HepG2 (cell line): ENCODE results near the gene CAMSAP2. TPM values are rescaled to one million over a fixed set of nuclear protein-coding genes. Genes with fewer than 3 reads are reported as not detected.

Experiments used
- AGO2 ChIP-seq: fragments of 200-400 bp; formaldehyde crosslinking; optimal IDR thresholded peaks from 2 replicates; pipeline ENCODE3; 2017; ENCODE audit warnings: mild to moderate bottlenecking, low read depth, low read length, moderate library complexity
- BCL6 ChIP-seq: IDR thresholded peaks from 2 replicates; pipeline ENCODE4 v1.6.1; 2016; ENCODE audit warnings: missing genetic modification reagents, missing compliant biosample characterization
- FOXK2 ChIP-seq: fragments of 450-650 bp; IDR thresholded peaks from 2 replicates; pipeline ENCODE4 v1.6.1; 2016
- NFYC ChIP-seq: IDR thresholded peaks from 2 replicates; pipeline ENCODE4 v1.6.1; 2016; ENCODE audit warnings: missing genetic modification reagents, missing compliant biosample characterization
- TRIM24 ChIP-seq: sonication (generic); formaldehyde crosslinking; IDR thresholded peaks from 2 replicates; pipeline ENCODE4 v1.8.0; 2022; ENCODE audit warnings: mild to moderate bottlenecking, missing genetic modification reagents
- ZNF292 ChIP-seq: sonication (generic); formaldehyde crosslinking; IDR thresholded peaks from 2 replicates; pipeline ENCODE4 v1.8.1; 2022; ENCODE audit warnings: mild to moderate bottlenecking, low read depth, missing genetic modification reagents, borderline replicate concordance
- ZNF431 ChIP-seq: sonication (generic); formaldehyde crosslinking; IDR thresholded peaks from 2 replicates; pipeline ENCODE4 v1.9.0; 2022; ENCODE audit warnings: missing genetic modification reagents, low read depth, mild to moderate bottlenecking, borderline replicate concordance
- ZNF616 ChIP-seq: sonication (generic); formaldehyde crosslinking; IDR thresholded peaks from 2 replicates; pipeline ENCODE4 v1.5.0; 2020; ENCODE audit warnings: low read depth, mild to moderate bottlenecking, missing genetic modification reagents
- polyA plus RNA-seq, 8 experiments: library from polyadenylated mRNA; depleted of rRNA in 3 of 8; stranded (reverse) in 7 of 8; unstranded in 1 of 8; fragments of >200 nt; fragmentation: Illumina TruSeq in 4 of 8; extraction: Trizol in 4 of 8; gene quantifications; 2 replicates each; pipeline versions ENCODE4 v1.2.1 to v1.2.3, GENCODE V29; 2011 to 2016; ENCODE audit warnings: low read depth in 4 of 8, missing spikeins in 1 of 8, mixed read lengths in 1 of 8; ENCODE audit not compliant: insufficient read depth in 1 of 8
- total RNA-seq, 5 experiments: library from RNA; depleted of rRNA; stranded (reverse); fragments of >200 nt; fragmentation: Illumina TruSeq; extraction: Trizol; gene quantifications; 2 replicates each; pipeline ENCODE4 v1.2.3, GENCODE V29; 2016; ENCODE audit warnings: low read depth in 1 of 5
- TF ChIP-seq, protein P1 (sequence below): sonication (generic); formaldehyde crosslinking; IDR thresholded peaks from 2 replicates; pipeline ENCODE4 v1.5.0; 2020; ENCODE audit warnings: mild to moderate bottlenecking, missing genetic modification reagents
- TF ChIP-seq, protein P2 (sequence below): sonication (generic); formaldehyde crosslinking; IDR thresholded peaks from 2 replicates; pipeline ENCODE4 v1.4.0; 2020; ENCODE audit warnings: low read depth, mild to moderate bottlenecking, missing genetic modification reagents
- TF ChIP-seq, protein P3 (sequence below): sonication (generic); formaldehyde crosslinking; conservative IDR thresholded peaks from 2 replicates; pipeline ENCODE4 v1.8.0; 2022; ENCODE audit warnings: low read depth, missing genetic modification reagents
- TF ChIP-seq, protein P4 (sequence below): sonication (generic); formaldehyde crosslinking; IDR thresholded peaks from 2 replicates; pipeline ENCODE4 v1.4.0; 2020; ENCODE audit warnings: missing genetic modification reagents, borderline replicate concordance
- TF ChIP-seq, protein P5 (sequence below), 2 experiments: sonication (generic) in 1 of 2; formaldehyde crosslinking in 1 of 2; IDR thresholded peaks; 2 replicates each; pipeline versions ENCODE4 v1.4.0 to v1.6.1; 2016 to 2020; ENCODE audit warnings: borderline replicate concordance in 1 of 2, low read depth in 1 of 2, mild to moderate bottlenecking in 1 of 2, missing genetic modification reagents in 1 of 2
- TF ChIP-seq, protein P6 (sequence below): sonication (generic); IDR thresholded peaks from 2 replicates; pipeline ENCODE4 v1.6.1; 2016; ENCODE audit warnings: low read depth, borderline replicate concordance

The CAMSAP2 gene
- total and polyA plus RNA-seq, 2 of the 13 experiments (the other 11 are each of a cell fraction or from before 2014, with no cell fraction given) = 3.4 to 8.2 TPM

DNA sequence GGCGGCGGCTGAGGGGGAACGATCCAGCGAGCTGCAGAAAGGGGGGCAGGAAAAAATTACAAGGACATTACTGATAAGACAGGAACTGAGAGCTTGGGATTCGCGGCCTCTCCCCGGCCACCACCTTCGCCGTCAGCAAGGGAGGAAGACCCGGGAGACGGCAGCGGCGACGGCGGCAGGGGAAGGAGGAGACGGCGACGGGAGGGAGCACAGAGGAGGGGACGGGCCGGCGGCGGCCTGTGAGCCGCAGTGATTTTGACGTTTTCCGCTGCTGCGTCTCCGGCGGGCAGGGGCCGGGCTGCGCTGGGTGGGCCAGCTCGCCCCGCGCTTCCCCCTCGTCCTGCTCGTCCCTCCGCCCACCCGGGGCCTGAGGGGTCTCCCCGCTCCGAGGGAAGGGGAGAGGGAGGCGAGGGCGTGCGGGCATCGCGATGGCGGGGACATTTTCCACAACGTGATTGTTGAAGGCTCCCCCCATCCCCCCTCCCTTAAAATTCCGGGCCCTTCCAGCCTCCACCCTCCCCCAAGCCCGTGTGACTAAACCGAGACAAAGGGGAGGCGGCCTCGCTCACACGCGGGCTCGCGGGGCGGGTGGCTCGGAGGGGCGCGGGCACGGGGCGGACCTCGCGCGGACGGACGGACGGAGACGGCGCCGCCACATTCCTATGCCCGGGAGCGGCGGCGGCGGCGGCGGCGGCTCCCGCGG lies 407 bp downstream of the CAMSAP2 start (continued):
- peak; percentile 81 for TF ChIP-seq ZNF292 (CRISPR knock-in tag)
- no peak for TF ChIP-seq FOXK2
- no peak for TF ChIP-seq TRIM24 (CRISPR knock-in tag)
- TF ChIP-seq, protein P1, sequence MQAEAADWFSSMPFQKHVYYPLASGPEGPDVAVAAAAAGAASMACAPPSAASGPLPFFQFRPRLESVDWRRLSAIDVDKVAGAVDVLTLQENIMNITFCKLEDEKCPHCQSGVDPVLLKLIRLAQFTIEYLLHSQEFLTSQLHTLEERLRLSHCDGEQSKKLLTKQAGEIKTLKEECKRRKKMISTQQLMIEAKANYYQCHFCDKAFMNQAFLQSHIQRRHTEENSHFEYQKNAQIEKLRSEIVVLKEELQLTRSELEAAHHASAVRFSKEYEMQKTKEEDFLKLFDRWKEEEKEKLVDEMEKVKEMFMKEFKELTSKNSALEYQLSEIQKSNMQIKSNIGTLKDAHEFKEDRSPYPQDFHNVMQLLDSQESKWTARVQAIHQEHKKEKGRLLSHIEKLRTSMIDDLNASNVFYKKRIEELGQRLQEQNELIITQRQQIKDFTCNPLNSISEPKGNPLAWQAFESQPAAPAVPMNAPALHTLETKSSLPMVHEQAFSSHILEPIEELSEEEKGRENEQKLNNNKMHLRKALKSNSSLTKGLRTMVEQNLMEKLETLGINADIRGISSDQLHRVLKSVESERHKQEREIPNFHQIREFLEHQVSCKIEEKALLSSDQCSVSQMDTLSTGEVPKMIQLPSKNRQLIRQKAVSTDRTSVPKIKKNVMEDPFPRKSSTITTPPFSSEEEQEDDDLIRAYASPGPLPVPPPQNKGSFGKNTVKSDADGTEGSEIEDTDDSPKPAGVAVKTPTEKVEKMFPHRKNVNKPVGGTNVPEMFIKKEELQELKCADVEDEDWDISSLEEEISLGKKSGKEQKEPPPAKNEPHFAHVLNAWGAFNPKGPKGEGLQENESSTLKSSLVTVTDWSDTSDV (CRISPR knock-in tag) = no peak
- TF ChIP-seq, protein P2, sequence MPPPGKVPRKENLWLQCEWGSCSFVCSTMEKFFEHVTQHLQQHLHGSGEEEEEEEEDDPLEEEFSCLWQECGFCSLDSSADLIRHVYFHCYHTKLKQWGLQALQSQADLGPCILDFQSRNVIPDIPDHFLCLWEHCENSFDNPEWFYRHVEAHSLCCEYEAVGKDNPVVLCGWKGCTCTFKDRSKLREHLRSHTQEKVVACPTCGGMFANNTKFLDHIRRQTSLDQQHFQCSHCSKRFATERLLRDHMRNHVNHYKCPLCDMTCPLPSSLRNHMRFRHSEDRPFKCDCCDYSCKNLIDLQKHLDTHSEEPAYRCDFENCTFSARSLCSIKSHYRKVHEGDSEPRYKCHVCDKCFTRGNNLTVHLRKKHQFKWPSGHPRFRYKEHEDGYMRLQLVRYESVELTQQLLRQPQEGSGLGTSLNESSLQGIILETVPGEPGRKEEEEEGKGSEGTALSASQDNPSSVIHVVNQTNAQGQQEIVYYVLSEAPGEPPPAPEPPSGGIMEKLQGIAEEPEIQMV (CRISPR knock-in tag) = 0 out of 2 replicates have a peak, but pooled peaks have one; percentile 21
- TF ChIP-seq ZNF616 (CRISPR knock-in tag) = no peak
- TF ChIP-seq, protein P3, sequence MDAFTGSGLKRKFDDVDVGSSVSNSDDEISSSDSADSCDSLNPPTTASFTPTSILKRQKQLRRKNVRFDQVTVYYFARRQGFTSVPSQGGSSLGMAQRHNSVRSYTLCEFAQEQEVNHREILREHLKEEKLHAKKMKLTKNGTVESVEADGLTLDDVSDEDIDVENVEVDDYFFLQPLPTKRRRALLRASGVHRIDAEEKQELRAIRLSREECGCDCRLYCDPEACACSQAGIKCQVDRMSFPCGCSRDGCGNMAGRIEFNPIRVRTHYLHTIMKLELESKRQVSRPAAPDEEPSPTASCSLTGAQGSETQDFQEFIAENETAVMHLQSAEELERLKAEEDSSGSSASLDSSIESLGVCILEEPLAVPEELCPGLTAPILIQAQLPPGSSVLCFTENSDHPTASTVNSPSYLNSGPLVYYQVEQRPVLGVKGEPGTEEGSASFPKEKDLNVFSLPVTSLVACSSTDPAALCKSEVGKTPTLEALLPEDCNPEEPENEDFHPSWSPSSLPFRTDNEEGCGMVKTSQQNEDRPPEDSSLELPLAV (CRISPR knock-in tag) = no peak
- peak; percentile 22; the same call in 1 of the 2 replicates for TF ChIP-seq ZNF431
- TF ChIP-seq BCL6 (CRISPR knock-in tag) = no peak
- TF ChIP-seq, protein P4, sequence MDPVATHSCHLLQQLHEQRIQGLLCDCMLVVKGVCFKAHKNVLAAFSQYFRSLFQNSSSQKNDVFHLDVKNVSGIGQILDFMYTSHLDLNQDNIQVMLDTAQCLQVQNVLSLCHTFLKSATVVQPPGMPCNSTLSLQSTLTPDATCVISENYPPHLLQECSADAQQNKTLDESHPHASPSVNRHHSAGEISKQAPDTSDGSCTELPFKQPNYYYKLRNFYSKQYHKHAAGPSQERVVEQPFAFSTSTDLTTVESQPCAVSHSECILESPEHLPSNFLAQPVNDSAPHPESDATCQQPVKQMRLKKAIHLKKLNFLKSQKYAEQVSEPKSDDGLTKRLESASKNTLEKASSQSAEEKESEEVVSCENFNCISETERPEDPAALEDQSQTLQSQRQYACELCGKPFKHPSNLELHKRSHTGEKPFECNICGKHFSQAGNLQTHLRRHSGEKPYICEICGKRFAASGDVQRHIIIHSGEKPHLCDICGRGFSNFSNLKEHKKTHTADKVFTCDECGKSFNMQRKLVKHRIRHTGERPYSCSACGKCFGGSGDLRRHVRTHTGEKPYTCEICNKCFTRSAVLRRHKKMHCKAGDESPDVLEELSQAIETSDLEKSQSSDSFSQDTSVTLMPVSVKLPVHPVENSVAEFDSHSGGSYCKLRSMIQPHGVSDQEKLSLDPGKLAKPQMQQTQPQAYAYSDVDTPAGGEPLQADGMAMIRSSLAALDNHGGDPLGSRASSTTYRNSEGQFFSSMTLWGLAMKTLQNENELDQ (CRISPR knock-in tag) = no peak
- no peak for TF ChIP-seq NFYC (CRISPR knock-in tag)
- TF ChIP-seq, protein P5, sequence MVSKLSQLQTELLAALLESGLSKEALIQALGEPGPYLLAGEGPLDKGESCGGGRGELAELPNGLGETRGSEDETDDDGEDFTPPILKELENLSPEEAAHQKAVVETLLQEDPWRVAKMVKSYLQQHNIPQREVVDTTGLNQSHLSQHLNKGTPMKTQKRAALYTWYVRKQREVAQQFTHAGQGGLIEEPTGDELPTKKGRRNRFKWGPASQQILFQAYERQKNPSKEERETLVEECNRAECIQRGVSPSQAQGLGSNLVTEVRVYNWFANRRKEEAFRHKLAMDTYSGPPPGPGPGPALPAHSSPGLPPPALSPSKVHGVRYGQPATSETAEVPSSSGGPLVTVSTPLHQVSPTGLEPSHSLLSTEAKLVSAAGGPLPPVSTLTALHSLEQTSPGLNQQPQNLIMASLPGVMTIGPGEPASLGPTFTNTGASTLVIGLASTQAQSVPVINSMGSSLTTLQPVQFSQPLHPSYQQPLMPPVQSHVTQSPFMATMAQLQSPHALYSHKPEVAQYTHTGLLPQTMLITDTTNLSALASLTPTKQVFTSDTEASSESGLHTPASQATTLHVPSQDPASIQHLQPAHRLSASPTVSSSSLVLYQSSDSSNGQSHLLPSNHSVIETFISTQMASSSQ (IDR thresholded peaks at IDR 0.05; ENCODE audit: low read depth) = no peak
- TF ChIP-seq, protein P5 (CRISPR knock-in tag; IDR thresholded peaks at IDR 0.05; ENCODE audit: borderline replicate concordance) = 0 out of 2 replicates have a peak, but pooled peaks have one; percentile 26
- TF ChIP-seq, protein P6, sequence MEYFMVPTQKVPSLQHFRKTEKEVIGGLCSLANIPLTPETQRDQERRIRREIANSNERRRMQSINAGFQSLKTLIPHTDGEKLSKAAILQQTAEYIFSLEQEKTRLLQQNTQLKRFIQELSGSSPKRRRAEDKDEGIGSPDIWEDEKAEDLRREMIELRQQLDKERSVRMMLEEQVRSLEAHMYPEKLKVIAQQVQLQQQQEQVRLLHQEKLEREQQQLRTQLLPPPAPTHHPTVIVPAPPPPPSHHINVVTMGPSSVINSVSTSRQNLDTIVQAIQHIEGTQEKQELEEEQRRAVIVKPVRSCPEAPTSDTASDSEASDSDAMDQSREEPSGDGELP = no peak
- TF ChIP-seq AGO2 = peak; percentile 64
